Endometrial microvascular endothelial cells (primary cell): ENCODE results near the gene EGFR. TPM values are rescaled to one million over a fixed set of nuclear protein-coding genes. Genes with fewer than 3 reads are reported as not detected.

Experiments used
- in situ Hi-C: cut with HindIII; loops from 2 replicates; pipeline ENCODE4 v1.10.0; 2017; ENCODE audit warnings: low sequenced_read_pairs, low pct_unique_long_range_greater_than_20kb; ENCODE audit errors: inconsistent ontology term
- total RNA-seq: library from RNA; depleted of rRNA; stranded (reverse); fragments of >200 nt; gene quantifications from one replicate; pipeline ENCODE4 v1.2.3, GENCODE V29; 2015; ENCODE audit errors: inconsistent ontology term

Gene EGFR
- total RNA-seq, 1 donor from 2014 or later = 4.8 TPM

GRCh38 chr7:55236476-55236875 lies 217.7 kb downstream of the EGFR start:
- in situ Hi-C loops = no loop called here

GRCh38 chr7:55237156-55237893 lies 218.5 kb downstream of the EGFR start:
- in situ Hi-C loops = no loop called here

GRCh38 chr7:55239406-55239805 lies 220.6 kb downstream of the EGFR start:
- in situ Hi-C loops = no loop called here

GRCh38 chr7:55240418-55241142 lies 221.8 kb downstream of the EGFR start:
- in situ Hi-C loops = no loop called here

GRCh38 chr7:55241958-55242357 lies 223.1 kb downstream of the EGFR start:
- in situ Hi-C loops = no loop called here

- in situ Hi-C loops = no loop called here
Measured at GRCh38 chr7:55242613-55243012, 223.8 kb downstream of the EGFR start.

GRCh38 chr7:55244006-55244745 lies 225.4 kb downstream of the EGFR start:
- in situ Hi-C loops = no loop called here

- in situ Hi-C loops = no loop called here
Measured at GRCh38 chr7:55245271-55245723, 226.5 kb downstream of the EGFR start.

- in situ Hi-C loops = no loop called here
Measured at GRCh38 chr7:55246171-55246570, 227.4 kb downstream of the EGFR start.

GRCh38 chr7:55247428-55247827 lies 228.6 kb downstream of the EGFR start:
- in situ Hi-C loops = no loop called here

GRCh38 chr7:55248526-55248925 lies 229.7 kb downstream of the EGFR start:
- in situ Hi-C loops = no loop called here

GRCh38 chr7:55249332-55249731 lies 230.5 kb downstream of the EGFR start:
- in situ Hi-C loops = no loop called here

GRCh38 chr7:55250313-55250712 lies 231.5 kb downstream of the EGFR start:
- in situ Hi-C loops = loop anchor here (10.0 to 25.0 kb wide), 3 partner anchors 162 to 476 kb away; partner anchors contain the start of gene EGFR

GRCh38 chr7:55251313-55251712 lies 232.5 kb downstream of the EGFR start:
- in situ Hi-C loops = loop anchor here (10.0 to 25.0 kb wide), 3 partner anchors 161 to 477 kb away; partner anchors contain the start of gene EGFR

GRCh38 chr7:55251911-55252310 lies 233.1 kb downstream of the EGFR start:
- in situ Hi-C loops = loop anchor here (10.0 to 25.0 kb wide), 3 partner anchors 160 to 477 kb away; partner anchors contain the start of gene EGFR

GRCh38 chr7:55252386-55252785 lies 233.6 kb downstream of the EGFR start:
- in situ Hi-C loops = loop anchor here (10.0 to 25.0 kb wide), 3 partner anchors 160 to 478 kb away; partner anchors contain the start of gene EGFR

- in situ Hi-C loops = loop anchor here (10.0 to 25.0 kb wide), 3 partner anchors 159 to 478 kb away; partner anchors contain the start of gene EGFR
Measured at GRCh38 chr7:55253188-55253587, 234.4 kb downstream of the EGFR start.

- in situ Hi-C loops = loop anchor here (10.0 to 25.0 kb wide), 3 partner anchors 158 to 479 kb away; partner anchors contain the start of gene EGFR
Measured at GRCh38 chr7:55254242-55254595, 235.4 kb downstream of the EGFR start.
